GM12878 (cell line): Measurements from ENCODE around the gene LTBP3. TPM values are rescaled to one million over a fixed set of nuclear protein-coding genes. Genes with fewer than 3 reads are reported as not detected.
A peak's percentile ranks its signal among the peaks of the same experiment; 100 is the strongest.

Experiments used
- ATAC-seq: fragments of 200-7000 bp; cut with Tn5 transposase; 3 replicates; pipeline ENCODE4 v1.9.1; 2020; ENCODE audit warnings: mild to moderate bottlenecking, moderate library complexity
- BruUV-seq: library from RNA; stranded (reverse); fragments of 400-500 nt; replicated peaks from 2 replicates; lab custom pipeline; 2021; lab: Mats Ljungman, UMichigan
- CTCF ChIA-PET: fragments of 300-600 bp; sonication (Branson Sonifier 250); formaldehyde crosslinking; extraction: SDS; loops from one replicate; lab custom pipeline; 2021; ENCODE audit warnings: inconsistent platforms; lab: Yijun Ruan, JAX
- POLR2A ChIA-PET: fragments of 350-600 bp; formaldehyde crosslinking; extraction: SDS; loops from one replicate; lab custom pipeline; 2021; ENCODE audit warnings: inconsistent platforms; lab: Charles Lee
- RAD21 ChIA-PET: fragments of 300-600 bp; sonication (Branson Sonifier 250); formaldehyde crosslinking; loops from one replicate; lab custom pipeline; 2023; ENCODE audit warnings: antibody characterized with exemption; ENCODE audit not compliant: unreplicated experiment; lab: Charles Lee
- SMC1A ChIA-PET: fragments of 300-600 bp; sonication (Branson Sonifier 250); formaldehyde crosslinking; loops from one replicate; lab custom pipeline; 2023; ENCODE audit not compliant: unreplicated experiment, uncharacterized antibody; lab: Charles Lee
- DNase-seq: peaks from one replicate; pipeline ENCODE4 v3.0.0-alpha.2; 2011; ENCODE audit warnings: low read depth, low spot score
- FAIRE-seq: peaks from 3 replicates; lab custom pipeline; 2011; peaks lifted over from hg19 to GRCh38; lab: Jason Lieb, UNC
- H2AFZ ChIP-seq: 2 replicates; pipeline ENCODE4 v1.6.0; 2011; ENCODE audit warnings: low read depth, low read length, control low read depth; ENCODE audit not compliant: control insufficient read depth
- H3K27ac ChIP-seq: 2 replicates; pipeline ENCODE4 v1.5.1; 2011; ENCODE audit warnings: control low read depth; ENCODE audit not compliant: control insufficient read depth, insufficient read depth
- H3K27me3 ChIP-seq, 2 experiments: replicated peaks in 1 of 2; 2 replicates each; pipeline versions ENCODE4 v1.6.0 to v1.6.1; 2011; ENCODE audit warnings: low read length in 1 of 2; ENCODE audit not compliant: control insufficient read depth in 2 of 2, insufficient read depth in 2 of 2
- H3K36me3 ChIP-seq, 2 experiments: 2 replicates each; pipeline ENCODE4 v1.5.1; 2011; ENCODE audit warnings: low read length in 1 of 2; ENCODE audit not compliant: control insufficient read depth in 2 of 2, insufficient read depth in 2 of 2
- H3K4me1 ChIP-seq: 2 replicates; pipeline ENCODE4 v1.6.1; 2011; ENCODE audit warnings: mild to moderate bottlenecking, low read length, moderate library complexity, mixed read lengths; ENCODE audit not compliant: control insufficient read depth, insufficient read depth
- H3K4me2 ChIP-seq: 2 replicates; pipeline ENCODE4 v1.6.0; 2011; ENCODE audit warnings: control low read depth; ENCODE audit not compliant: control insufficient read depth, insufficient read depth
- H3K4me3 ChIP-seq: fragments of 200-600 bp; sonication (generic); 2 replicates; pipeline ENCODE4 v1.5.1; 2016
- H3K79me2 ChIP-seq: 2 replicates; pipeline ENCODE4 v1.6.0; 2011; ENCODE audit warnings: low read length; ENCODE audit not compliant: control insufficient read depth, insufficient read depth
- H3K9ac ChIP-seq: 2 replicates; pipeline ENCODE4 v1.8.0; 2011; ENCODE audit warnings: low read length, control low read depth, mixed read lengths; ENCODE audit not compliant: control insufficient read depth, insufficient read depth
- H3K9me3 ChIP-seq: replicated peaks from 3 replicates; pipeline ENCODE4 v1.5.1; 2011; ENCODE audit warnings: mild to moderate bottlenecking, low read length; ENCODE audit not compliant: control insufficient read depth, insufficient read depth
- H4K20me1 ChIP-seq: 2 replicates; pipeline ENCODE4 v1.6.0; 2011; ENCODE audit not compliant: control insufficient read depth, insufficient read depth
- BRCA1 ChIP-seq: IDR thresholded peaks from 2 replicates; pipeline ENCODE4 v1.6.1; 2011; ENCODE audit warnings: low read depth, low read length, improper control_type of control experiment
- CBX3 ChIP-seq: fragments of 200-600 bp; sonication (generic); IDR thresholded peaks from 2 replicates; pipeline ENCODE4 v1.6.1; 2016; ENCODE audit warnings: low read depth, borderline replicate concordance
- HDAC2 ChIP-seq: fragments of 200-600 bp; sonication (generic); IDR thresholded peaks from 2 replicates; pipeline ENCODE4 v1.6.1; 2017
- JUND ChIP-seq: IDR thresholded peaks from 2 replicates; pipeline ENCODE4 v1.6.1; 2012; ENCODE audit warnings: low read depth, mild to moderate bottlenecking, low read length, improper control_type of control experiment, moderate library complexity
- MEF2A ChIP-seq: IDR thresholded peaks from 2 replicates; pipeline ENCODE4 v1.6.1; 2011; ENCODE audit warnings: low read depth, mild to moderate bottlenecking, low read length, moderate library complexity; ENCODE audit not compliant: insufficient read depth
- MYB ChIP-seq: fragments of 150-350 bp; IDR thresholded peaks from 2 replicates; pipeline ENCODE4 v1.6.1; 2014; ENCODE audit warnings: mild to moderate bottlenecking, low read depth, low read length, borderline replicate concordance
- SREBF2 ChIP-seq: IDR thresholded peaks from 2 replicates; pipeline ENCODE4 v1.6.1; 2012; ENCODE audit warnings: mild to moderate bottlenecking, low read length
- TCF3 ChIP-seq: IDR thresholded peaks from 2 replicates; pipeline ENCODE4 v1.6.1; 2012; ENCODE audit warnings: low read depth, mild to moderate bottlenecking, low read length, borderline replicate concordance; ENCODE audit not compliant: insufficient read depth
- ZNF207 ChIP-seq: fragments of 450-650 bp; IDR thresholded peaks from 2 replicates; pipeline ENCODE4 v1.6.1; 2014; ENCODE audit warnings: antibody characterized with exemption, mild to moderate bottlenecking, borderline replicate concordance
- WGBS: methylation state at CpG from one replicate; pipeline ENCODE4 v1.1.6; 2016; ENCODE audit warnings: low lambda C conversion rate; ENCODE audit not compliant: insufficient replicate concordance, insufficient coverage; ENCODE audit errors: missing lambda C conversion rate; 5-methylcytosine and 5-hydroxymethylcytosine counted together
- in situ Hi-C: fragments of 300-500 bp; cut with MboI; formaldehyde crosslinking; loops from 9 replicates; pipeline ENCODE4 v1.14.3; 2018; ENCODE audit warnings: mixed read lengths
- intact Hi-C: fragments of 100-400 bp; cut with micrococcal nuclease; formaldehyde crosslinking; loops from one replicate; pipeline ENCODE4 v1.14.2; 2022; ENCODE audit not compliant: unreplicated experiment
- polyA plus RNA-seq, 11 experiments: library from polyadenylated mRNA; depleted of rRNA in 4 of 11; unstranded in 6 of 11; stranded (reverse) in 5 of 11; fragments of >200 nt; fragmentation: Nextera tagmentation in 4 of 11; fragmentation: Illumina TruSeq in 1 of 11; extraction: Ambion mirVana in 4 of 11; extraction: Trizol in 1 of 11; gene quantifications; 1 replicate in 1 of 11; 2 replicates in 10 of 11; pipeline versions ENCODE4 v1.2.1 to v1.2.3, GENCODE V29; 2011 to 2016; ENCODE audit warnings: inconsistent platforms in 2 of 11, missing spikeins in 2 of 11, low read depth in 1 of 11
- total RNA-seq, 4 experiments: library from RNA; depleted of rRNA in 3 of 4; stranded (reverse); fragments of >200 nt in 3 of 4; fragmentation: Illumina TruSeq in 1 of 4; extraction: Trizol in 1 of 4; gene quantifications; 2 replicates each; pipeline versions ENCODE4 v1.2.1 to v1.2.3, GENCODE V29; 2013 to 2021
- TF ChIP-seq, protein P1 (sequence below), 3 experiments: IDR thresholded peaks in 2 of 3; conservative IDR thresholded peaks in 1 of 3; 2 replicates each; pipeline ENCODE4 v1.5.1; 2011; ENCODE audit warnings: low read depth in 3 of 3, low read length in 3 of 3, mild to moderate bottlenecking in 3 of 3, control low read depth in 2 of 3, moderate library complexity in 2 of 3, inconsistent platforms in 1 of 3, mixed read lengths in 1 of 3; ENCODE audit not compliant: control insufficient read depth in 2 of 3, insufficient read depth in 1 of 3; ENCODE audit errors: extremely low read depth in 1 of 3
- TF ChIP-seq, protein P2 (sequence below): fragments of 450-650 bp; IDR thresholded peaks from 2 replicates; pipeline ENCODE4 v1.6.1; 2017; ENCODE audit warnings: mild to moderate bottlenecking, moderate library complexity
- TF ChIP-seq, protein P3 (sequence below): IDR thresholded peaks from 2 replicates; pipeline ENCODE4 v1.6.1; 2011; ENCODE audit warnings: borderline replicate concordance, low read depth, mild to moderate bottlenecking, moderate library complexity, mixed read lengths, low read length; ENCODE audit not compliant: insufficient read depth; ENCODE audit errors: extremely low read length
- TF ChIP-seq, protein P4 (sequence below): fragments of 450-650 bp; IDR thresholded peaks from 2 replicates; pipeline ENCODE4 v1.6.1; 2017; ENCODE audit warnings: mild to moderate bottlenecking

LTBP3 gene
- total and polyA plus RNA-seq, 10 of the 15 experiments (the other 5 are each of a cell fraction or from before 2014, with no cell fraction given): 2.2 to 12.2 (median 6.2) TPM; not detected in 2

DNA sequence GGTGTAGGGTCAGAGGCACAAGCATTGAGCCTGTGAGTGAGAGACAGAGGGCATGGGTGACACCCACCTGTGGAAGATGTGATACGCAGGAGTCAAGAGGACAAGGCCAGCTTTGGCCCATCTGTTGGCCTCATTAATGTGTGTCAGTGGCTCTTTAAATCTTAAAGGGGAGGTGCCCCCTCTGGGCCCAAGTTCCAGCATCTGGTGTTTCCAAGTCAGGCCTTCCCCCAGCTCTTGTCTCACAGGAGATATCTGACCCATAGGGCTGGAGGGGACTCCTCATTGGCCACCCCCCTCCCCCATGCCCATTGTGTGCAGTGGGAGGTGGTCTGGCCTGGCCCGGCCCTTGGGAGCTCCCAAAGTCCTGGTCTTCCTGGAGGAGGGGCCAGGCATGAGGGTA, 28.5 kb upstream of the LTBP3 start:
- peak overlapping the region; percentile 47; the same call in 1 of the 2 replicates for H3K4me3 ChIP-seq
- DNase-seq (no peak), ATAC-seq (no peak), FAIRE-seq (peak; percentile 88)
- H3K4me1 ChIP-seq: peaks cover 45% of the 10 kb centered on the region
- ChIA-PET POLR2A (interaction anchor here (0.7 to 6.0 kb wide), 7 partner anchors 10 to 606 kb away, joined by 3 to 129 read pairs (median 7); partner anchors contain the start of genes EHBP1L1, FAM89B, SIPA1 and ZNRD2), CTCF (interaction anchor here (1.0 to 5.9 kb wide), 5 partner anchors 9 to 54 kb away, joined by 4 to 130 read pairs (median 63); partner anchors contain the start of genes EHBP1L1, FAM89B and ZNRD2), SMC1A (interaction anchor here (3.9 to 6.2 kb wide), 3 partner anchors 10 to 45 kb away, joined by 35 to 93 read pairs (median 37); partner anchors contain the start of genes EHBP1L1, FAM89B and ZNRD2), RAD21 (interaction anchor here (0.8 to 6.5 kb wide), 5 partner anchors 10 to 61 kb away, joined by 3 to 132 read pairs (median 56); partner anchors contain the start of genes EHBP1L1, FAM89B, SCYL1 and ZNRD2)
- H3K36me3 ChIP-seq: peaks cover 4 to 11% of the 10 kb centered on the region in 2 experiments; a peak in 3 of 4 replicates
- H3K9me3 ChIP-seq: no peaks in the 10 kb centered on the region
- no peak overlapping the region for H2AFZ ChIP-seq
- no peaks in the 10 kb centered on the region for H3K27me3 ChIP-seq
- H3K27ac ChIP-seq: peak overlapping the region; percentile 97
- intact Hi-C loops (no loop called here), in situ Hi-C loops (no loop called here)
- peaks cover 16% of the 10 kb centered on the region for H3K79me2 ChIP-seq
- TF ChIP-seq ZNF207: no peak
- TF ChIP-seq MEF2A: no peak
- TF ChIP-seq, protein P1, sequence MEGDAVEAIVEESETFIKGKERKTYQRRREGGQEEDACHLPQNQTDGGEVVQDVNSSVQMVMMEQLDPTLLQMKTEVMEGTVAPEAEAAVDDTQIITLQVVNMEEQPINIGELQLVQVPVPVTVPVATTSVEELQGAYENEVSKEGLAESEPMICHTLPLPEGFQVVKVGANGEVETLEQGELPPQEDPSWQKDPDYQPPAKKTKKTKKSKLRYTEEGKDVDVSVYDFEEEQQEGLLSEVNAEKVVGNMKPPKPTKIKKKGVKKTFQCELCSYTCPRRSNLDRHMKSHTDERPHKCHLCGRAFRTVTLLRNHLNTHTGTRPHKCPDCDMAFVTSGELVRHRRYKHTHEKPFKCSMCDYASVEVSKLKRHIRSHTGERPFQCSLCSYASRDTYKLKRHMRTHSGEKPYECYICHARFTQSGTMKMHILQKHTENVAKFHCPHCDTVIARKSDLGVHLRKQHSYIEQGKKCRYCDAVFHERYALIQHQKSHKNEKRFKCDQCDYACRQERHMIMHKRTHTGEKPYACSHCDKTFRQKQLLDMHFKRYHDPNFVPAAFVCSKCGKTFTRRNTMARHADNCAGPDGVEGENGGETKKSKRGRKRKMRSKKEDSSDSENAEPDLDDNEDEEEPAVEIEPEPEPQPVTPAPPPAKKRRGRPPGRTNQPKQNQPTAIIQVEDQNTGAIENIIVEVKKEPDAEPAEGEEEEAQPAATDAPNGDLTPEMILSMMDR (IDR thresholded peaks at IDR 0.05 in 2 of 3, conservative IDR thresholded peaks at IDR 0.05 in 1 of 3; ENCODE audit: control insufficient read depth in 2 of 3, extremely low read depth in 1 of 3, insufficient read depth in 1 of 3, low read depth in 3 of 3, low read length in 3 of 3): no peak
- no peak for TF ChIP-seq TCF3
- TF ChIP-seq, protein P2, sequence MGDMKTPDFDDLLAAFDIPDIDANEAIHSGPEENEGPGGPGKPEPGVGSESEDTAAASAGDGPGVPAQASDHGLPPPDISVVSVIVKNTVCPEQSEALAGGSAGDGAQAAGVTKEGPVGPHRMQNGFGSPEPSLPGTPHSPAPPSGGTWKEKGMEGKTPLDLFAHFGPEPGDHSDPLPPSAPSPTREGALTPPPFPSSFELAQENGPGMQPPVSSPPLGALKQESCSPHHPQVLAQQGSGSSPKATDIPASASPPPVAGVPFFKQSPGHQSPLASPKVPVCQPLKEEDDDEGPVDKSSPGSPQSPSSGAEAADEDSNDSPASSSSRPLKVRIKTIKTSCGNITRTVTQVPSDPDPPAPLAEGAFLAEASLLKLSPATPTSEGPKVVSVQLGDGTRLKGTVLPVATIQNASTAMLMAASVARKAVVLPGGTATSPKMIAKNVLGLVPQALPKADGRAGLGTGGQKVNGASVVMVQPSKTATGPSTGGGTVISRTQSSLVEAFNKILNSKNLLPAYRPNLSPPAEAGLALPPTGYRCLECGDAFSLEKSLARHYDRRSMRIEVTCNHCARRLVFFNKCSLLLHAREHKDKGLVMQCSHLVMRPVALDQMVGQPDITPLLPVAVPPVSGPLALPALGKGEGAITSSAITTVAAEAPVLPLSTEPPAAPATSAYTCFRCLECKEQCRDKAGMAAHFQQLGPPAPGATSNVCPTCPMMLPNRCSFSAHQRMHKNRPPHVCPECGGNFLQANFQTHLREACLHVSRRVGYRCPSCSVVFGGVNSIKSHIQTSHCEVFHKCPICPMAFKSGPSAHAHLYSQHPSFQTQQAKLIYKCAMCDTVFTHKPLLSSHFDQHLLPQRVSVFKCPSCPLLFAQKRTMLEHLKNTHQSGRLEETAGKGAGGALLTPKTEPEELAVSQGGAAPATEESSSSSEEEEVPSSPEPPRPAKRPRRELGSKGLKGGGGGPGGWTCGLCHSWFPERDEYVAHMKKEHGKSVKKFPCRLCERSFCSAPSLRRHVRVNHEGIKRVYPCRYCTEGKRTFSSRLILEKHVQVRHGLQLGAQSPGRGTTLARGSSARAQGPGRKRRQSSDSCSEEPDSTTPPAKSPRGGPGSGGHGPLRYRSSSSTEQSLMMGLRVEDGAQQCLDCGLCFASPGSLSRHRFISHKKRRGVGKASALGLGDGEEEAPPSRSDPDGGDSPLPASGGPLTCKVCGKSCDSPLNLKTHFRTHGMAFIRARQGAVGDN: no peak
- TF ChIP-seq MYB: no peak
- TF ChIP-seq CBX3: no peak
- TF ChIP-seq, protein P3, sequence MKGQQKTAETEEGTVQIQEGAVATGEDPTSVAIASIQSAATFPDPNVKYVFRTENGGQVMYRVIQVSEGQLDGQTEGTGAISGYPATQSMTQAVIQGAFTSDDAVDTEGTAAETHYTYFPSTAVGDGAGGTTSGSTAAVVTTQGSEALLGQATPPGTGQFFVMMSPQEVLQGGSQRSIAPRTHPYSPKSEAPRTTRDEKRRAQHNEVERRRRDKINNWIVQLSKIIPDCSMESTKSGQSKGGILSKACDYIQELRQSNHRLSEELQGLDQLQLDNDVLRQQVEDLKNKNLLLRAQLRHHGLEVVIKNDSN: no peak
- TF ChIP-seq BRCA1: no peak
- TF ChIP-seq HDAC2: no peak
- no peak for TF ChIP-seq SREBF2
- TF ChIP-seq JUND: no peak
- TF ChIP-seq, protein P4, sequence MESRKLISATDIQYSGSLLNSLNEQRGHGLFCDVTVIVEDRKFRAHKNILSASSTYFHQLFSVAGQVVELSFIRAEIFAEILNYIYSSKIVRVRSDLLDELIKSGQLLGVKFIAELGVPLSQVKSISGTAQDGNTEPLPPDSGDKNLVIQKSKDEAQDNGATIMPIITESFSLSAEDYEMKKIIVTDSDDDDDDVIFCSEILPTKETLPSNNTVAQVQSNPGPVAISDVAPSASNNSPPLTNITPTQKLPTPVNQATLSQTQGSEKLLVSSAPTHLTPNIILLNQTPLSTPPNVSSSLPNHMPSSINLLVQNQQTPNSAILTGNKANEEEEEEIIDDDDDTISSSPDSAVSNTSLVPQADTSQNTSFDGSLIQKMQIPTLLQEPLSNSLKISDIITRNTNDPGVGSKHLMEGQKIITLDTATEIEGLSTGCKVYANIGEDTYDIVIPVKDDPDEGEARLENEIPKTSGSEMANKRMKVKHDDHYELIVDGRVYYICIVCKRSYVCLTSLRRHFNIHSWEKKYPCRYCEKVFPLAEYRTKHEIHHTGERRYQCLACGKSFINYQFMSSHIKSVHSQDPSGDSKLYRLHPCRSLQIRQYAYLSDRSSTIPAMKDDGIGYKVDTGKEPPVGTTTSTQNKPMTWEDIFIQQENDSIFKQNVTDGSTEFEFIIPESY: no peak
- 68% methylated on average over 2 of the region's 2 CpGs for WGBS
- no peak overlapping the region for H3K9ac ChIP-seq
- peak overlapping the region; percentile 79 for H3K4me2 ChIP-seq
- no peaks in the 10 kb centered on the region for H4K20me1 ChIP-seq
- BruUV-seq: no TSS peak
